ENCODE data around the gene TF.

The TF gene

DNA sequence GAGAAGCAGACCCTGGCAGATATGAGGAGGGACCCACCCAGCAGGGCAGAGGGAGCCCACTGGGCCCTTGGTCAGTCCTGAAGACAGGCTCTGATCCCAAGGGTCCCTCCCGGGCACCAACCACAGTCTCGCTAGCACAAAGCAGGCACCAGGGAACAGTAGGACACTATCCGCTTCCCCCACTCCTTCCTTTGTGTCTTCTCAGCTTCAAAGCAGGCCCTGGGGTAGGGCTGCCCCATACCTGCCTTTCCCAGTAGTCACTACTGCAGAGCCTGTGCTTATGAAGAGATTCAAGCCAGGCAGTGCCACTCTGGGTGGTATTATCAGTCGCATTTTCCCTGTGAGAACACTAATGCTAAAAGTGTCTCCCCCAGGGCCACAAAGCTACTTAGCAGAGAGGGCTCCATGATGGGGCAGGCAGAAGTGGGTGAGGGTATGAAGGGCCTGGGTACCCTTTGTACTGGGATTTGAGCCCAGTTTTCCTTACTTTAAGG is 92.2 kb downstream of the TF start:
- no peak for DNase-seq

DNA sequence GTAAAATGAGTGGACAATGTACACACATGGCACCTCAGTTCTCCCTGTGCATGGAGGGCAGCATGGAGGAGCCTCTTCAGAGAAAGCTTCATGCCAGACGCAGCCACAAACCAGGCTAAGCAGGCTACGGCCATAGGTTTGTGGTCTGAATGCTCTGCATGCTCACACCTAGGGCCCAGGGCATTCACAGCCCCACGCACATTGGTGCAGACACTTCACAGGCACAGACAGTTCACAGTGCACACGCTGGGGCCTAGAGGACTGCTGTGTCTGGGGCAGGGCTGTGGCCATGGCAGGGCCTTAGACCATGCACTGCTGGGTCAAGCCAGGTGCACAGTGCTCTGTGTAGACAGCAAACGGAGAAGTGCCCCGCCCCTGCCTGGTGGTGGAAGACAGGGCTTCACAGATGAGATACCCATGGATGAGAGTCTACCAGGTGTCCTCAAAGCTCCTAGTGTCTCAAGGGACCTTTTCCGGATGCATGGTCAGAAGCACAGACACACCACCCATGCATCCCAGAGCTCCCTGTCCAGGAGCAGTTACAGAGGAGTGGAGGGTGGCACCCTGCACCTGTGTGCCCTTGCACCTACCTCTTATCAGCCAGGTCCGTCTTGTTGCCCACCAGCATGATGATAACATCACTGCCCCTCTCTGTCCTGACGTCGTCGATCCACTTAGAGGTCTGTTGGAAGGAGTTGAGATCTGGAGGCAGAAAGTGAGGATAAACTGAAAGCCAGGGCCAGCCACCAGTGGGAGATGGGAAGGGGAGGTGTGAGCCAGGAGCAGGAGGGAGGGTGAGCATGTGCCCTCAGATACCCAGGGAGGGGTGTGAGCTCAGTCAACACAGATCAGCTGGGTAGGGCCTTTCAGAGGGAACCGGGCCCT is 93.0 kb downstream of the TF start:
- DNase-seq, result no peak

DNA sequence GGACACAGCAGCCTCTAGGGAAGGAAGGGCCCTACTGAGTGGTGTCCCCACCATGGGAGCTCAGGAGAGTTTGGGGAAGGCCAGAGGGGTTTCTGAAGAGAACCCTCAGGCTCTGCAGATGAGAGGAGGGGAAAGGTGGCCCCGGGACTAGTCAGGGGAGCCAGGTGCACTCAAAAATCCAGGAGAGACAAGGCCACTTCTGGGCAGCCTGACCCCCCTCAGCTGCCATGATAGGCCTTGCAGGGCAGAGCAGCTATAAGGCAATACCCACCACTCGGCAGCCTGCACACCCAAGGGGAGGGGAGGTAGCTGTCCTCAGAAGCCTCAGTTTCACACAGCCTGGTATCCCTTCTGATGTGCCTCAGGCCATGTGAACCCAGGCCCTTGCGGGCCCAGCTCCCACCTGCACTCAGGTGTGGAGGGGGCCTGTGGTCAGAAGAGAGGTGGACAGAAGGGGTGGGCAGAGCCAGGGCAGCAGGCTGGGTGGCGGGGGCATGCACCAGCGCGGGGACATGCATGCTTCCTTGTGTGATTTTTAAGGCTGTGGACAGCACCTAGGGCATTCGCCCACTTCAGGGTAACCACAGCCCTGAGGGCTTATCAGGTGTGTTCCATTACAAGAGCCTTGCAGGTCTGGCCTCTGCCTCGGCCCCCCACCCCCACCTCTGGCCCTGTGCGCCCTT is 94.0 kb downstream of the TF start:
- DNase-seq, result no peak

DNA sequence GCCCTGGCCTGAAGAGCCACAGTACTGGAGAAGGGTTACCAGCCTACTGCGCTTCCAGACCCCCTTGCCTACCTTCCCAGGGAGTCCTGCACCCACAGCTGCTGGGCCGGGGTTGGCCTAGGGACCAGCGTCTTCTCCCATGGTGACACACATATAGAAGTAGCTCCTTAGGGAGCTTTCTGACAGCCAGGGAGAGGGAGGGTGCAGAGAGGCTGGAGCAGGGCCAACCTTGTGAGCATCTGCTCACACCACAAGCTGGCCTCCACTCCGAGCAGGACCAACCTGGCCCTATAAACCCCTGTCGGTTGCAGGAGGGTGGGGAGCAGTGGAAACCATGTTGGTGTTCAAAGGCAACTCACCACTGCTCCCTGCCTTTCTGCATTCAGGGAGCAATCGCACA is 94.6 kb downstream of the TF start:
- DNase-seq, result no peak

DNA sequence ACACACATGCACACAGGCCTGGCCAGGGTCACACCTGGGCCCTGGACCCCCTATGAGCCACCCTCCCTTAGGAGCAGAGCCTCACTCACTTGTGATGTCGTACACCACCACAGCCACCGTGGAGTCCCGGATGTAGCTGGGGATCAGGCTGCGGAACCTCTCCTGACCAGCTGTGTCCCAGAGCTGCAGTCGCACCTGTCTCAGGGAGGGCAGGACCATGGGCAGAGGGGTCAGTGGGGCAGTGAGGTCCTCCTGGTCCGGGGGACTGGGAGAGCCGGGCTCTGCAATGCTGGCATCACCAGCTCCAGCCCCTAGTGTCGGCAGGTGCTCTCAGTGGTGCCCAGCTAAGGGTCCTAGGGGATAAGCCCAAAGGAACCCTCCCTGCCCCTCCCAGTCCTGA is 95.0 kb downstream of the TF start:
- DNase-seq, result no peak

DNA sequence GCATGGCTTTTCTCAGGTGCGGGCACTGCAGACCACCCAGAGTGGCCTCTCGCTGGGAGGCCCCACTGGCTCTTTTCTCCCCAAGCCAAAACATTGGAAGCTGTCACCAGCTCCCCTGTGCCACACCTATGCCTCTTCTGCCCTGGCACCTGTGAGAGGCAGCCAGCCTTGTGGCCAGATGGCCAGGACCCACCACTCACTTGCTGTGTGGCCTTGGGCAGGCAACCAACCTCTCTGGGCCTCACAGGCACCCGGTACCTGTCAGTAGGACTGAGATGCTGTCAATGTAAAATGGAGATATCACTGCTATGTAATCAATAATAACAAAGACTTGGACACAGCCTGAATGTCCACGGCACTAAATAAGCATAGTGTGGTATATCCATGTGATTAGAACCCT is 96.0 kb downstream of the TF start:
- no peak for DNase-seq

DNA sequence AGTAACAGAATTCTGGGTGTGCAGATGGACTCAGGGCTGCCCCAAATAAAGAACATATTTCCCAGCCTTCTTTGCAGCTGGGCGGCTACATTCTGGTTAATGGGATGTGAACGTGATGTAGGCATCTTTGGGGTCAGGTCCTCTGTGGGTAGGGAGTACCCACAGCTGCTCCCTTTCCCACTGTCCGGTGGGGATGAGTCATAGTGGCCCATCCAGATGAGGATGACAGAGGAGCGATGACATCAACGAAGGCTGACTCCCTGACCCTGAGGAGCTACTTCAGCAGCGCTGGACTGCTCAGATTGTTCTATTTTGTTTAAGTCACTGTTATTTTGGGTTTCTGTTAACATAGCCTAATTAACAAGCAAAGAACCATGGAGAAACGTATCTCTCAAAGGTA is 97.4 kb downstream of the TF start:
- DNase-seq, result no peak

DNA sequence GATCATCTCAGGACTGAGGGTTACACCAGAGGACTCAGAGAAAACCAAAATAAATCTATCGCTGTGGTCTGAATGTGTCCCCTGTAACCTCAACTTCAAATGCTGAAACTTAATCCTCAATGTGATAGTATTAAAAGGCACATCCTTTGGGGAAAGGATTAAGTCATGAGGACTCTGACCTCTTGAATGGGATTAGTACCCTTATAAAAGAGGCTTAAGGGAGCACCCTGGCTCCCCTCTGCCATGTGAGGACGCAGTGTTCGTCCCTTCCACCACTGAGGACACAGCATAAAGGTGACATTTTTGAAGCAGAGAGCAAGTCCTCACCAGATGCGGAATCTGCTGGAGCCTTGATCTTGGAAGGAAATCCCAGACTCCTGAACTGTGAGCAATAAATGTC is 98.9 kb downstream of the TF start:
- DNase-seq, result no peak
